ENCODE results near the gene TRIM44. TPM values are rescaled to one million over a fixed set of nuclear protein-coding genes. Genes with fewer than 3 reads are reported as not detected.

TRIM44 gene
- total RNA-seq, 1 experiment from 2014 or later = 81.4 TPM

- no peak overlapping the region for H3K4me3 ChIP-seq (ENCODE audit: low read depth, low read length)
- peaks cover 1% of the 10 kb centered on the region; the same call in 1 of the 2 replicates for H3K36me3 ChIP-seq (ENCODE audit: control insufficient read depth, insufficient read depth, low read length)
- H3K4me3 Mint-ChIP-seq (ENCODE audit: unreplicated experiment) = peak overlapping the region; percentile 32
- no peaks in the 10 kb centered on the region for H3K27me3 ChIP-seq (replicated peaks; ENCODE audit: control insufficient read depth, insufficient read depth, low read length)
- CTCF ChIA-PET = interaction anchor here (1.5 kb wide), 1 partner anchor 41 kb away, joined by 7 read pairs; no protein-coding TSS in a partner anchor
- peak in 1 of 2 experiments; percentile 18 for DNase-seq
- peaks cover 10% of the 10 kb centered on the region for H3K9me3 Mint-ChIP-seq (ENCODE audit: unreplicated experiment)
- H3K4me1 Mint-ChIP-seq (ENCODE audit: low read depth, unreplicated experiment) = peaks cover 39% of the 10 kb centered on the region
- H3K36me3 Mint-ChIP-seq (ENCODE audit: insufficient read depth, unreplicated experiment) = peaks cover 10% of the 10 kb centered on the region
- peak overlapping the region; percentile 66 for H3K27ac Mint-ChIP-seq (ENCODE audit: unreplicated experiment)
- intact Hi-C loops (cut with micrococcal nuclease; ENCODE audit: unreplicated experiment) = no loop called here
- 0 out of 2 replicates have a peak, but pooled peaks cover 7% of the 10 kb centered on the region for H3K9me3 ChIP-seq
- TF ChIP-seq CTCF (IDR thresholded peaks at IDR 0.05; ENCODE audit: insufficient read depth in 1 of 2, low read depth in 1 of 2, low read length in 1 of 2, severe bottlenecking in 1 of 2, unreplicated experiment in 1 of 2) = no peak
- peaks cover 32% of the 10 kb centered on the region for H3K4me1 ChIP-seq
- H3K27me3 Mint-ChIP-seq (ENCODE audit: insufficient read depth, unreplicated experiment) = no peaks in the 10 kb centered on the region
- POLR2A ChIA-PET = no interaction called here
- BruUV-seq (replicated peaks) = no TSS peak
Measured at GRCh38 chr11:35780951-35781860, 118.6 kb downstream of the TRIM44 start.

GRCh38 chr11:35781861-35782470, 119.4 kb downstream of the TRIM44 start:
- CTCF ChIA-PET = interaction anchor here (1.5 kb wide), 1 partner anchor 40 kb away, joined by 7 read pairs; no protein-coding TSS in a partner anchor

More at GRCh38 chr11:35781861-35782470, 119.4 kb downstream of the TRIM44 start:
- no peak overlapping the region for H3K4me3 Mint-ChIP-seq (ENCODE audit: unreplicated experiment)
- no peak for TF ChIP-seq CTCF (IDR thresholded peaks at IDR 0.05; ENCODE audit: insufficient read depth in 1 of 2, low read depth in 1 of 2, low read length in 1 of 2, severe bottlenecking in 1 of 2, unreplicated experiment in 1 of 2)
- H3K36me3 Mint-ChIP-seq (ENCODE audit: insufficient read depth, unreplicated experiment) = peaks cover 10% of the 10 kb centered on the region
- H3K4me1 ChIP-seq = peaks cover 33% of the 10 kb centered on the region
- no TSS peak for BruUV-seq (replicated peaks)
- H3K4me1 Mint-ChIP-seq (ENCODE audit: low read depth, unreplicated experiment) = peaks cover 46% of the 10 kb centered on the region
- no peak overlapping the region for H3K4me3 ChIP-seq (ENCODE audit: low read depth, low read length)
- intact Hi-C loops (cut with micrococcal nuclease; ENCODE audit: unreplicated experiment) = no loop called here
- H3K27ac Mint-ChIP-seq (ENCODE audit: unreplicated experiment) = peak overlapping the region; percentile 66
- no peak for DNase-seq
- H3K27me3 Mint-ChIP-seq (ENCODE audit: insufficient read depth, unreplicated experiment) = no peaks in the 10 kb centered on the region
- peaks cover 1% of the 10 kb centered on the region; the same call in 1 of the 2 replicates for H3K36me3 ChIP-seq (ENCODE audit: control insufficient read depth, insufficient read depth, low read length)
- POLR2A ChIA-PET = no interaction called here
- no peaks in the 10 kb centered on the region for H3K27me3 ChIP-seq (replicated peaks; ENCODE audit: control insufficient read depth, insufficient read depth, low read length)
- H3K9me3 Mint-ChIP-seq (ENCODE audit: unreplicated experiment) = peaks cover 10% of the 10 kb centered on the region
- H3K9me3 ChIP-seq = 0 out of 2 replicates have a peak, but pooled peaks cover 7% of the 10 kb centered on the region

Measured in Caco-2 (cell line).